Measurements from ENCODE around the gene NFIX.
"Not testable (repeated sequence)": the region's sequence is repeated elsewhere in the genome, so short reads cannot be mapped to it uniquely, and the experiment has no call there.

NFIX gene

GRCh38 chr19:12974301-12975220 lies 20.7 kb upstream of the NFIX start:
- H3K4me1 Mint-ChIP-seq = peaks cover 8% of the 10 kb centered on the region
- peaks cover 16% of the 10 kb centered on the region for H3K27me3 Mint-ChIP-seq
- no peaks in the 10 kb centered on the region for H3K36me3 Mint-ChIP-seq (ENCODE audit: low read depth)
- ATAC-seq = no peak
- no peak overlapping the region for H3K4me3 Mint-ChIP-seq
- H3K27ac Mint-ChIP-seq = no peak overlapping the region
- DNase-seq = no peak
- no peaks in the 10 kb centered on the region for H3K9me3 Mint-ChIP-seq

GRCh38 chr19:12975221-12975741 lies 20.0 kb upstream of the NFIX start:
- DNase-seq = no peak
- peaks cover 16% of the 10 kb centered on the region for H3K27me3 Mint-ChIP-seq
- no peaks in the 10 kb centered on the region for H3K36me3 Mint-ChIP-seq (ENCODE audit: low read depth)

DNA sequence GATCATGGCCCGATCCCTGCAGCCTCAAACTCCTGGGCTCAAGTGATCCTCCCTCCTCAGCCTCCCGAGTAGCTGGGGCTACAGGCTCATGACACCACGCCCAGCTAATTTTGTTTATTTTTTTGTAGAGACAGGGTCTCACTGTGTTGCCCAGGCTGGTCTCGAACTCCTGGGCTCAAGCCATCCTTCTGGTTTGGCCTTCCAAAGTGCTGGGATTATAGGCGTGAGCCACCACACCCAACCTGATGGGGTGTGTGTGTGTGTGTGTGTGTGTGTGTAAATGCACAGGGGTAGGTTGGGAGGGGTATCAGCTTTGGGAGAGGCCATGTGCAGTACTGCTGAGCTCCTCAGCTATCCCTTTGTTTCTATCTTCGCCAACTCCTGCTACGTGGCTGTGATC lies 19.2 kb upstream of the NFIX start:
- not testable (repeated sequence) for H3K36me3 Mint-ChIP-seq (ENCODE audit: low read depth); H3K9me3 Mint-ChIP-seq; H3K4me3 Mint-ChIP-seq; H3K4me1 Mint-ChIP-seq; DNase-seq; ATAC-seq; H3K27ac Mint-ChIP-seq
- H3K27me3 Mint-ChIP-seq = peaks cover 16% of the 10 kb centered on the region

More at GRCh38 chr19:12975221-12975741, 20.0 kb upstream of the NFIX start:
- H3K9me3 Mint-ChIP-seq = no peaks in the 10 kb centered on the region
- no peak for ATAC-seq
- H3K4me1 Mint-ChIP-seq = peaks cover 4% of the 10 kb centered on the region
- H3K4me3 Mint-ChIP-seq = no peak overlapping the region
- H3K27ac Mint-ChIP-seq = no peak overlapping the region

GRCh38 chr19:12979974-12980373 lies 15.3 kb upstream of the NFIX start:
- H3K27ac Mint-ChIP-seq = no peak overlapping the region
- H3K4me1 Mint-ChIP-seq = peaks cover 2% of the 10 kb centered on the region
- ATAC-seq = no peak
- no peak for DNase-seq
- H3K27me3 Mint-ChIP-seq = peaks cover 16% of the 10 kb centered on the region
- no peaks in the 10 kb centered on the region for H3K36me3 Mint-ChIP-seq (ENCODE audit: low read depth)
- H3K9me3 Mint-ChIP-seq = no peaks in the 10 kb centered on the region
- H3K4me3 Mint-ChIP-seq = no peak overlapping the region

GRCh38 chr19:12982648-12983047 lies 12.6 kb upstream of the NFIX start:
- Mint-ChIP-seq H3K36me3 (ENCODE audit: low read depth) (no peaks in the 10 kb centered on the region), H3K4me1 (peaks cover 2% of the 10 kb centered on the region), H3K27ac (no peak overlapping the region), H3K27me3 (peaks cover 10% of the 10 kb centered on the region), H3K4me3 (no peak overlapping the region), H3K9me3 (no peaks in the 10 kb centered on the region)
- DNase-seq (no peak), ATAC-seq (no peak)

DNA sequence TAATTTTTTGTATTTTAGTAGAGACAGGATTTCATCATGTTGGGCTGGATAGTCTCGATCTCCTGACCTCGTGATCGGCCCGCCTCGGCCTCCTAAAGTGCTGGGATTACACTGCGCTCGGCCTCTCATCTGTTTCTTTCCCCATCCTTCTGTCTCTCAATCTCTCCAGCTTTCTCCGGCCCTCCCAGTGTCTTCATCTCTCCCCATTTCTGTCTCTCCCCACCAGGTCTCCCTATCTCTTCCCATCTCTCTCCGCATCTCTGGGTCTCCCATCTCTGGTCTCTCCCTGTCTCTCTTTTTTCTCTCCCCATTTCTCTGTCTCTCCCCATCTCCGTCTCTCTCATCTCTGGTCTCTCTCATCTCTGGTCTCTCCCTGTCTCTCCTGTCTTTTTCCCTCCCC lies 12.2 kb upstream of the NFIX start:
- no peaks in the 10 kb centered on the region for H3K9me3 Mint-ChIP-seq
- H3K4me1 Mint-ChIP-seq = no peaks in the 10 kb centered on the region
- peaks cover 7% of the 10 kb centered on the region for H3K27me3 Mint-ChIP-seq
- H3K36me3 Mint-ChIP-seq (ENCODE audit: low read depth) = no peaks in the 10 kb centered on the region
- no peak for DNase-seq
- H3K4me3 Mint-ChIP-seq = no peak overlapping the region
- no peak overlapping the region for H3K27ac Mint-ChIP-seq
- no peak for ATAC-seq

- H3K27ac Mint-ChIP-seq = no peak overlapping the region
- peak; percentile 79 for ATAC-seq
- H3K27me3 Mint-ChIP-seq = peaks cover 5% of the 10 kb centered on the region
- DNase-seq = peak; percentile 87
- H3K4me3 Mint-ChIP-seq = no peak overlapping the region
- H3K4me1 Mint-ChIP-seq = no peaks in the 10 kb centered on the region
- no peaks in the 10 kb centered on the region for H3K9me3 Mint-ChIP-seq
- H3K36me3 Mint-ChIP-seq (ENCODE audit: low read depth) = no peaks in the 10 kb centered on the region
Measured at GRCh38 chr19:12983542-12984142, 11.6 kb upstream of the NFIX start.

DNA sequence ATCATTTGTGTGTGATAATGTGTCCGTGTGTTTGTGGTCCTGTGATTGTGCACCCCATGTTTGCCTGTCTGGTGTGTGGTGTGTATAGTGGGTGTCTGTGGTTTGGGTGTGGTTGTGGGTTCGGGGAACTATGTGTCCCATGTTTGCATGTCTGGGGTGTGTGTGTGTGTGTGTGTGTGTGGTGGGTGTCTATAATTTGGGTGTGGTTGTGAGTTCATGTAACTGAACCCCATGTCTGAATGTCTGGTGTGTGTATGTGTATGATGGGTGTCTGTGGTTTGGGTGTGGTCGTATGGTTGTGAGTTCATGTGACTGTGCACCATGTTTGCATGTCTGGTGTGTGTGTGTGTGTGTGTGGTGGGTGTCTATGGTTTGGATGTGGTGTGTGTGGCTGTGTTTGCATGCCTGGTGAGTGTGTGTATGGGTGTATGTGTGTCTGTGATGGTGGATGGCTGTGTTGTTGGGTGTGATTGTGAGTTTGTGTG lies 11.1 kb upstream of the NFIX start:
- no peak overlapping the region for H3K27ac Mint-ChIP-seq
- H3K4me3 Mint-ChIP-seq = no peak overlapping the region
- H3K9me3 Mint-ChIP-seq = no peaks in the 10 kb centered on the region
- H3K4me1 Mint-ChIP-seq = no peaks in the 10 kb centered on the region
- DNase-seq (no peak), ATAC-seq (no peak)
- H3K36me3 Mint-ChIP-seq (ENCODE audit: low read depth) = no peaks in the 10 kb centered on the region
- peaks cover 1% of the 10 kb centered on the region for H3K27me3 Mint-ChIP-seq

DNA sequence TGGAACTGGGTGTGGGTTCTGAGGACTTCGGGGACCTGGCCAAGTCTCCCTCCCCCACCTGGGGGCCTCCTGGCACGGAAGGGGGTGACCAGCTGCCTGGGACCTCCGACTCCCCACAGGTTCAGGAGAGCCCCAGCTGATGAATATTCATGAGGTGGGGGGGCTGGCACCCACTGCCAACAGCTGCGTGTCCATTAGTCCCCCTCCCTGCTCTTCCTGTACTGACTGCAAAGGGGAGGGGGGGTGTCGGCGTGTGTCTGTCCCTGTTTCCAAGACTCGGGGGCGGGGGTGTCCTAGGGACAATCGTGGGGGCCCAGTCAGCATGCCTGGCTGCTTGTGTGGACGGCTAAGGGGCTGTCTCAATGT lies 10.6 kb upstream of the NFIX start:
- peaks cover 1% of the 10 kb centered on the region for H3K27me3 Mint-ChIP-seq
- H3K9me3 Mint-ChIP-seq = no peaks in the 10 kb centered on the region
- ATAC-seq = no peak
- no peak overlapping the region for H3K27ac Mint-ChIP-seq
- no peaks in the 10 kb centered on the region for H3K36me3 Mint-ChIP-seq (ENCODE audit: low read depth)
- H3K4me3 Mint-ChIP-seq = no peak overlapping the region
- H3K4me1 Mint-ChIP-seq = no peaks in the 10 kb centered on the region
- no peak for DNase-seq

GRCh38 chr19:12985049-12985776 lies 10.1 kb upstream of the NFIX start:
- Mint-ChIP-seq H3K4me3 (no peak overlapping the region), H3K27me3 (peaks cover 1% of the 10 kb centered on the region), H3K36me3 (ENCODE audit: low read depth) (no peaks in the 10 kb centered on the region), H3K9me3 (no peaks in the 10 kb centered on the region), H3K27ac (no peak overlapping the region), H3K4me1 (no peaks in the 10 kb centered on the region)
- ATAC-seq = peak; percentile 6
- DNase-seq = no peak

DNA sequence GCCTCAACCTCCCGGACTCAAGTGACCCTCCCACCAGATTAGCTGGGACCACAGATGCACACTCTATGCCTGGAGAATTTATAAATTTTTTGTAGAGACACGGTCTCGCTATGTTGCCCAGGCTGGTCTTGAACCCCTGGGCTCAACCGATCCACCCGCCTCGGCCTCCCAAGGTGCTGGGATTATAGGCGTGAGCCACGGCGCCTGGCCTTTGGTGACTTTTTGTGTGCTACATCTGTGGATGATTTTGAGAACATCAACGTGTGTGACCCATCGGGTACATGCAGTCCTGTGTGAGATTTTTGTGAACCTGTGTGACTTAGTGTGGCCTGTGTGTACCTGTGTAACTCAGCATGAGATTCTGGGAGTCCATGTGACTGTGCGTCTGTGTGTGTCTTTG lies 8.5 kb upstream of the NFIX start:
- Mint-ChIP-seq H3K36me3 (ENCODE audit: low read depth) (no peaks in the 10 kb centered on the region), H3K9me3 (no peaks in the 10 kb centered on the region), H3K27me3 (peaks cover 4% of the 10 kb centered on the region), H3K27ac (no peak overlapping the region), H3K4me3 (no peak overlapping the region), H3K4me1 (no peaks in the 10 kb centered on the region)
- DNase-seq (no peak), ATAC-seq (no peak)

DNA sequence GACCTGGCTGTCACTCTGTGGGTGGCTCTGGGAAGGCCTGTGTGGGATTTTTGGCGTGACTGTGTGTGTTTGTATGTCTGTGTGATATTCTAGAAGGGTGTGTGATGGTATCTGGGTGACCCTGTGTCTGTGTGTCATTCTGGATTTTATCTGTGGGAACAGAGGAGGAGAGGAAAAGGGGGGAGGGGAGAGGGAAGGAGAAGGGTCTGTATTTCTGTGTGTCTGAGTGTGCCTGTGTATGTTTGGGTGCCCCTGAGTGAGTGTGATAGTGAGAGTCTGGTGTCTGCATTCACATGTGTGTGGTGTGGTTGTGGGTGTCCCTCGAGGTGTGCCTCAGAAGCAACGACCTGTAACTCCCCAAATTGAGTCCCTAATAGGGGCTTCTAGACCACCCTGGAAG lies 8.1 kb upstream of the NFIX start:
- Mint-ChIP-seq H3K27me3 (peaks cover 4% of the 10 kb centered on the region), H3K27ac (no peak overlapping the region), H3K4me1 (no peaks in the 10 kb centered on the region), H3K4me3 (no peak overlapping the region), H3K9me3 (no peaks in the 10 kb centered on the region), H3K36me3 (ENCODE audit: low read depth) (no peaks in the 10 kb centered on the region)
- ATAC-seq (no peak), DNase-seq (no peak)

GRCh38 chr19:12987781-12988180 lies 7.5 kb upstream of the NFIX start:
- Mint-ChIP-seq H3K4me3 (no peak overlapping the region), H3K36me3 (ENCODE audit: low read depth) (no peaks in the 10 kb centered on the region), H3K9me3 (no peaks in the 10 kb centered on the region), H3K4me1 (no peaks in the 10 kb centered on the region), H3K27ac (no peak overlapping the region), H3K27me3 (peaks cover 4% of the 10 kb centered on the region)
- no peak for ATAC-seq
- no peak for DNase-seq

DNA sequence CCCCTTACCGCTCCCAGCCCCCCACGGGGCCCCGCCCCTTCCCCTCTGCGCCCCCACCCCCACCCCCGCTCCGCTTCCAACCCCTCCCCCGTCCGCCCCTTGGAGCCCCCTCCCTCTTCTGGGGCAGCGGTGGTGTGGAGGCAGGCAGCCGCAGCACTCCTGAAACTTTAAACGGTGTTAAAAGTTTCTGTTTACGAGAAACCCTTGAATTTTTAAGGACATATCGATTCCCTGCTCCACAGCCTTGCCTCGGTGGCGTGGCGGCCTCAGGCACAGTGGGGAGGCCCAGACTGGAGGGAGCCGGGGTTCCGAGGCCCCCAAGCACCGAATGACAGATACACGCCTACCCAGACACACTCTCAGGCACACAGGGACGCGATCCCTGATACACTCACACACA lies 4.8 kb upstream of the NFIX start:
- no peaks in the 10 kb centered on the region for H3K9me3 Mint-ChIP-seq
- ATAC-seq (no peak), DNase-seq (no peak)
- no peak overlapping the region for H3K4me3 Mint-ChIP-seq
- H3K4me1 Mint-ChIP-seq = peaks cover 6% of the 10 kb centered on the region
- peaks cover 11% of the 10 kb centered on the region for H3K27me3 Mint-ChIP-seq
- no peak overlapping the region for H3K27ac Mint-ChIP-seq
- no peaks in the 10 kb centered on the region for H3K36me3 Mint-ChIP-seq (ENCODE audit: low read depth)

Measured in activated naive CD8-positive, alpha-beta T cell treated with anti-CD3 and anti-CD28 coated beads, Interleukin-2, amount 50 U/mL, for 24 hours (primary cell).